OCI-LY3 (cell line): Measurements from ENCODE around the gene PCSK2.

Source experiments
- H2AFZ ChIP-seq: fragments of 200-600, 300-600 bp; shearing (Covaris generic); 2 replicates; pipeline ENCODE4 v1.6.0; 2014; ENCODE audit warnings: antibody characterized with exemption, low read depth, low read length
- H3K27ac ChIP-seq: fragments of 200-600, 300-600 bp; sonication (generic); 2 replicates; pipeline ENCODE4 v1.5.1; 2014; ENCODE audit warnings: mild to moderate bottlenecking, low read length, moderate library complexity, mixed read lengths
- H3K27me3 ChIP-seq: fragments of 200-600, 300-600 bp; sonication (generic); 2 replicates; pipeline ENCODE4 v1.6.1; 2014; ENCODE audit warnings: low read depth, low read length, mixed read lengths
- H3K36me3 ChIP-seq: fragments of 200-600, 300-600 bp; sonication (generic); replicated peaks from 2 replicates; pipeline ENCODE3; 2014; ENCODE audit warnings: low read depth, low read length, mixed read lengths
- H3K4me1 ChIP-seq: fragments of 300-600, 200-600 bp; sonication (generic); 2 replicates; pipeline ENCODE4 v1.6.1; 2014; ENCODE audit warnings: low read length, mixed read lengths
- H3K4me2 ChIP-seq: fragments of 200-600, 300-600 bp; sonication (generic); 2 replicates; pipeline ENCODE4 v1.6.1; 2014; ENCODE audit warnings: low read length, mixed read lengths
- H3K4me3 ChIP-seq: fragments of 300-600, 200-600 bp; sonication (generic); 2 replicates; pipeline ENCODE4 v1.5.1; 2014; ENCODE audit warnings: antibody characterized with exemption, mild to moderate bottlenecking, low read length, moderate library complexity
- H3K79me2 ChIP-seq: fragments of 300-600, 200-600 bp; shearing (Covaris generic); 2 replicates; pipeline ENCODE4 v1.6.1; 2014; ENCODE audit warnings: mild to moderate bottlenecking, low read length, mixed read lengths
- H3K9ac ChIP-seq: fragments of 300-600, 200-600 bp; shearing (Covaris generic); 2 replicates; pipeline ENCODE4 v1.6.0; 2014; ENCODE audit warnings: mild to moderate bottlenecking, low read length, moderate library complexity
- H3K9me3 ChIP-seq: fragments of 200-600, 300-600 bp; shearing (Covaris generic); 2 replicates; pipeline ENCODE4 v1.6.1; 2014; ENCODE audit warnings: low read length, mixed read lengths; ENCODE audit not compliant: insufficient read depth
- H4K20me1 ChIP-seq: fragments of 200-600, 300-600 bp; sonication (generic); 2 replicates; pipeline ENCODE4 v1.6.1; 2016; ENCODE audit warnings: low read length, mixed read lengths; ENCODE audit not compliant: insufficient read depth
- CTCF ChIP-seq: fragments of 200-600, 300-600 bp; sonication (generic); IDR thresholded peaks from 2 replicates; pipeline ENCODE4 v1.5.1; 2014; ENCODE audit warnings: antibody characterized with exemption, low read length, low read depth
- EZH2phosphoT487 ChIP-seq: fragments of 200-600 bp; shearing (Covaris generic); IDR thresholded peaks from 2 replicates; pipeline ENCODE4 v1.6.1; 2018; ENCODE audit warnings: antibody characterized with exemption, mixed run types, low read depth

The PCSK2 gene

GRCh38 chr20:17525650-17526049 lies 298.8 kb downstream of the PCSK2 start:
- Histone ChIP-seq H3K79me2 (no peaks in the 10 kb centered on the region), H3K36me3 (no peaks in the 10 kb centered on the region), H3K9me3 (no peaks in the 10 kb centered on the region), H4K20me1 (no peaks in the 10 kb centered on the region), H3K9ac (no peak overlapping the region), H2AFZ (peak overlapping the region; percentile 69; the same call in 1 of the 2 replicates), H3K27ac (no peak overlapping the region), H3K4me1 (no peaks in the 10 kb centered on the region), H3K4me3 (no peak overlapping the region), H3K4me2 (0 out of 2 replicates have a peak overlapping the region, but pooled peaks have one; percentile 14), H3K27me3 (0 out of 2 replicates have a peak, but pooled peaks cover 23% of the 10 kb centered on the region)
- TF ChIP-seq CTCF, result no peak
- no peak for TF ChIP-seq EZH2phosphoT487

- Histone ChIP-seq H3K9me3 (no peaks in the 10 kb centered on the region), H3K27me3 (0 out of 2 replicates have a peak, but pooled peaks cover 14% of the 10 kb centered on the region), H3K27ac (no peak overlapping the region), H3K4me1 (peaks cover 12% of the 10 kb centered on the region), H2AFZ (no peak overlapping the region), H3K4me2 (no peak overlapping the region), H4K20me1 (no peaks in the 10 kb centered on the region), H3K36me3 (no peaks in the 10 kb centered on the region), H3K79me2 (no peaks in the 10 kb centered on the region), H3K4me3 (no peak overlapping the region), H3K9ac (no peak overlapping the region)
- no peak for TF ChIP-seq EZH2phosphoT487
- TF ChIP-seq CTCF, result no peak
These were observed 302.7 kb downstream of the PCSK2 start for GRCh38 chr20:17529586-17529985.

GRCh38 chr20:17530153-17530552 lies 303.3 kb downstream of the PCSK2 start:
- no peak overlapping the region for H3K27ac ChIP-seq
- no peaks in the 10 kb centered on the region for H4K20me1 ChIP-seq
- no peaks in the 10 kb centered on the region for H3K36me3 ChIP-seq
- peaks cover 12% of the 10 kb centered on the region for H3K4me1 ChIP-seq
- peak overlapping the region; percentile 82 for H3K4me2 ChIP-seq
- TF ChIP-seq CTCF (no peak), EZH2phosphoT487 (no peak)
- H3K9me3 ChIP-seq, result no peaks in the 10 kb centered on the region
- no peak overlapping the region for H3K9ac ChIP-seq
- peak overlapping the region; percentile 79 for H3K4me3 ChIP-seq
- H2AFZ ChIP-seq, result peak overlapping the region; percentile 56; the same call in 1 of the 2 replicates
- 0 out of 2 replicates have a peak, but pooled peaks cover 10% of the 10 kb centered on the region for H3K27me3 ChIP-seq
- H3K79me2 ChIP-seq, result no peaks in the 10 kb centered on the region

GRCh38 chr20:17530716-17531664 lies 304.1 kb downstream of the PCSK2 start, which contains the start of gene BFSP1:
TSS of gene BFSP1 (minus strand) at chr20:17531379. CDS start at chr20:17531329, 50 bp downstream.
- Histone ChIP-seq H3K36me3 (no peaks in the 10 kb centered on the region), H3K9me3 (no peaks in the 10 kb centered on the region), H4K20me1 (no peaks in the 10 kb centered on the region), H2AFZ (peak within 1 kb of the TSS; percentile 75), H3K27ac (no peak within 1 kb of the TSS), H3K4me2 (peak within 1 kb of the TSS; percentile 82), H3K4me1 (peaks cover 12% of the 10 kb centered on the region), H3K9ac (peak within 1 kb of the TSS; percentile 62), H3K79me2 (no peaks in the 10 kb centered on the region), H3K4me3 (peak within 1 kb of the TSS; percentile 79), H3K27me3 (0 out of 2 replicates have a peak, but pooled peaks cover 10% of the 10 kb centered on the region)
- TF ChIP-seq CTCF (no peak), EZH2phosphoT487 (no peak)
